HG02759 (cell line): ENCODE data around the gene AEBP1.
A peak's percentile ranks its signal among the peaks of the same experiment; 100 is the strongest.

Experiments
- ATAC-seq: cut with Tn5 transposase; IDR thresholded peaks from one replicate; pipeline ENCODE4 v1.9.1; 2021; ENCODE audit warnings: mild to moderate bottlenecking, moderate library complexity; ENCODE audit not compliant: unreplicated experiment

AEBP1 gene

GRCh38 chr7:44083796-44084195 is 20.3 kb upstream of the AEBP1 start:
- no peak for ATAC-seq

GRCh38 chr7:44084701-44085100 is 19.4 kb upstream of the AEBP1 start:
- no peak for ATAC-seq

GRCh38 chr7:44085546-44085945 is 18.6 kb upstream of the AEBP1 start:
- no peak for ATAC-seq

GRCh38 chr7:44086627-44087026 is 17.5 kb upstream of the AEBP1 start:
- no peak for ATAC-seq

GRCh38 chr7:44087911-44088838 is 16.0 kb upstream of the AEBP1 start:
- no peak for ATAC-seq

GRCh38 chr7:44093102-44093641 is 11.0 kb upstream of the AEBP1 start:
- ATAC-seq, result no peak

- ATAC-seq, result no peak
Measured at GRCh38 chr7:44094365-44094764, 9.8 kb upstream of the AEBP1 start.

- ATAC-seq, result no peak
Measured at GRCh38 chr7:44094883-44095592, 9.1 kb upstream of the AEBP1 start.

GRCh38 chr7:44095781-44096180 is 8.4 kb upstream of the AEBP1 start:
- ATAC-seq, result no peak

GRCh38 chr7:44096326-44096881 is 7.7 kb upstream of the AEBP1 start:
- no peak for ATAC-seq

- ATAC-seq, result peak; percentile 81
Measured at GRCh38 chr7:44097064-44097932, 6.8 kb upstream of the AEBP1 start.

GRCh38 chr7:44098092-44099068 is 5.8 kb upstream of the AEBP1 start:
- no peak for ATAC-seq

GRCh38 chr7:44099669-44100068 is 4.5 kb upstream of the AEBP1 start:
- no peak for ATAC-seq

- no peak for ATAC-seq
Measured at GRCh38 chr7:44100458-44101302, 3.5 kb upstream of the AEBP1 start.

GRCh38 chr7:44101303-44101965 is 2.7 kb upstream of the AEBP1 start:
- no peak for ATAC-seq

- ATAC-seq, result no peak
Measured at GRCh38 chr7:44101966-44102845, 1.9 kb upstream of the AEBP1 start.
